ENCODE measurements around the gene CHST8. TPM values are rescaled to one million over a fixed set of nuclear protein-coding genes. Genes with fewer than 3 reads are reported as not detected.

Gene CHST8
- total RNA-seq, 1 donor from 2014 or later = 3.0 TPM

DNA sequence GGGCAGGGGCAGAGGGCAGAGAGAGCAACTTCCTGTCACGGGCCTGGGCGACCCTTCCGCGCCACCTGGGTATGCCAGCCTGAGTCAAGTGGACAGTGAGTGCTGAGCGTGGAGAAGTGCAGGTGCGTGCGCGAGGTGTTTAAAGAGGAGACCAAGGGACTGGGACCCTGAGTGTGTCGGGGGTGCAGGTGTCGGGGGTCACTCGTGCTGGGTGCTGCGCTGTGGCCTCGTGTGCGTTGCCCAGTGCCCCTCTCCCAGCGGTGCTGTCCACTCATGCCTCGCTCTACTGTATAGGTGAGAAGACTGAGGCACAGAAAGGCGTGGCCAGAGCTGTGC lies 156.0 kb downstream of the CHST8 start:
- H3K27me3 Mint-ChIP-seq = peaks cover 46% of the 10 kb centered on the region
- TF ChIP-seq CTCF (IDR thresholded peaks at IDR 0.05; ENCODE audit: unreplicated experiment) = no peak
- DNase-seq (ENCODE audit: low spot score, unreplicated experiment) = no peak
- no peak overlapping the region for H3K27ac Mint-ChIP-seq
- no peaks in the 10 kb centered on the region for H3K9me3 Mint-ChIP-seq (ENCODE audit: low read depth)
- H3K4me1 Mint-ChIP-seq (ENCODE audit: low read depth) = peaks cover 9% of the 10 kb centered on the region
- no peak overlapping the region for H3K4me3 Mint-ChIP-seq (ENCODE audit: low read depth)
- no peaks in the 10 kb centered on the region for H3K36me3 Mint-ChIP-seq (ENCODE audit: insufficient read depth)

DNA sequence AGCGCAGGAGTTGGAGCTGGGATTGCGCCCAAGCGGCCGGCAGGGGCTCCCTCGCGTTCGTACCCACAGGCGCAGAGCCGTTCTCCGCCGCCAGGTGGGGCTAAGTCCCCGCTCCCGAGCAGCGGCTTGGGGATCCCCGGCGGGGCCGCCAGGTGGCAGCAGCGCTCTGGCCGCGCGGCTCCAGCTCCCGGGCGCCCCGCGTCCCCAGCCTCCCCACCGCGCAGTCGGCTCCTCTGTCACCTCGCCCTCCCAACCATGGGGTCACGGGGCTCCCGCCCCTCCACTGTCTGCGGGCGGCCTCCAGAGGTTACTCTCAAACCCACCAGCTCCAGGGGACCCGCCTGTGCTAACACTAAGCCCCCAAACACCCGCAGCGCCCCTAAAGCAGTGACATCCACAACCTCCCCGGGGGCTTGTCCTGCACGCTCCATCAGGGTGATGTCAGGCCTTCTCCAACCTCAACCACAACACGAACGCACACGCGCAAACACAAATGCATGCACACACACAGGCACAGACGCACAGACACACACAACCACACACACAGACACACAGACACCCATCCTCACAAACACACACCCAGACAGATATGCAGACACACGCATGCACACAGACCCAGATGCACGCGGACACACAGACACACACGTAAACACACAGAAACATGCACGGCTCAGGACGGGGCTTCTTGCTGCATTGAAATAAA lies 156.5 kb downstream of the CHST8 start:
- no peak overlapping the region for H3K4me3 Mint-ChIP-seq (ENCODE audit: low read depth)
- H3K36me3 Mint-ChIP-seq (ENCODE audit: insufficient read depth) = no peaks in the 10 kb centered on the region
- peak overlapping the region; percentile 18 for H3K27ac Mint-ChIP-seq
- H3K9me3 Mint-ChIP-seq (ENCODE audit: low read depth) = no peaks in the 10 kb centered on the region
- H3K4me1 Mint-ChIP-seq (ENCODE audit: low read depth) = peaks cover 9% of the 10 kb centered on the region
- peaks cover 46% of the 10 kb centered on the region for H3K27me3 Mint-ChIP-seq
- TF ChIP-seq CTCF (IDR thresholded peaks at IDR 0.05; ENCODE audit: unreplicated experiment) = peak; percentile 100
- peak; percentile 88 for DNase-seq (ENCODE audit: low spot score, unreplicated experiment)

- H3K36me3 Mint-ChIP-seq (ENCODE audit: insufficient read depth) = no peaks in the 10 kb centered on the region
- no peak for TF ChIP-seq CTCF (IDR thresholded peaks at IDR 0.05; ENCODE audit: unreplicated experiment)
- DNase-seq (ENCODE audit: low spot score, unreplicated experiment) = no peak
- no peaks in the 10 kb centered on the region for H3K9me3 Mint-ChIP-seq (ENCODE audit: low read depth)
- H3K4me3 Mint-ChIP-seq (ENCODE audit: low read depth) = no peak overlapping the region
- peaks cover 48% of the 10 kb centered on the region for H3K27me3 Mint-ChIP-seq
- no peak overlapping the region for H3K27ac Mint-ChIP-seq
- H3K4me1 Mint-ChIP-seq (ENCODE audit: low read depth) = peaks cover 9% of the 10 kb centered on the region
Measured at GRCh38 chr19:33779849-33780248, 158.1 kb downstream of the CHST8 start.

DNA sequence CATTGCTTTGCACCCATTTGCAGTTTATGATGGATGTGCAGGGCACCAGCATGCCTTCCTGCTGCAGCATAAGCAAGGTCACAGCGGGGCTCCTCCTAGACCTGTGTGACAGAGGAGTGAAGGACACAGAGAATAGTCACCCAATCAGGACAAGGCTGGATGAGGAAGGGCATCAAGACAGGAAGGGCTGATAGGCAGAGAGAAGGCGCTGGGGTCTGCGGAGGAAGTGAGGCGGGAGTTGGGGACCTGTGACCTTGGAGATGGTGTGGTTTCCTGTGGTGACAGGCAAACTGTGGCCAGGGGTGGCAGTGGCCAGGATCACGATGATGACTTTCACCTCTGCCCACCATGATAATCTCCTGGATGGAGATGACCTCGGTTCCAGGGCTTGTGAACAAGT lies 158.5 kb downstream of the CHST8 start:
- DNase-seq (ENCODE audit: low spot score, unreplicated experiment) = no peak
- Mint-ChIP-seq H3K27me3 (peaks cover 49% of the 10 kb centered on the region), H3K9me3 (ENCODE audit: low read depth) (no peaks in the 10 kb centered on the region), H3K36me3 (ENCODE audit: insufficient read depth) (no peaks in the 10 kb centered on the region), H3K4me1 (ENCODE audit: low read depth) (peaks cover 9% of the 10 kb centered on the region), H3K27ac (no peak overlapping the region), H3K4me3 (ENCODE audit: low read depth) (no peak overlapping the region)
- TF ChIP-seq CTCF (IDR thresholded peaks at IDR 0.05; ENCODE audit: unreplicated experiment) = no peak

- no peak for TF ChIP-seq CTCF (IDR thresholded peaks at IDR 0.05; ENCODE audit: unreplicated experiment)
- H3K36me3 Mint-ChIP-seq (ENCODE audit: insufficient read depth) = no peaks in the 10 kb centered on the region
- DNase-seq (ENCODE audit: low spot score, unreplicated experiment) = no peak
- no peak overlapping the region for H3K27ac Mint-ChIP-seq
- H3K27me3 Mint-ChIP-seq = peaks cover 51% of the 10 kb centered on the region
- no peaks in the 10 kb centered on the region for H3K9me3 Mint-ChIP-seq (ENCODE audit: low read depth)
- no peak overlapping the region for H3K4me3 Mint-ChIP-seq (ENCODE audit: low read depth)
- H3K4me1 Mint-ChIP-seq (ENCODE audit: low read depth) = peaks cover 9% of the 10 kb centered on the region
Measured at GRCh38 chr19:33780746-33781145, 159.0 kb downstream of the CHST8 start.
